Suppressor macrophage treated with lipopolysaccharide for 1 hour (primary cell): ENCODE data around the gene CNTN4.
"Not testable (repeated sequence)": the region's sequence is repeated elsewhere in the genome, so short reads cannot be mapped to it uniquely, and the experiment has no call there.

ENCODE experiments used
- DNase-seq, 3 donors: peaks; one replicate each; pipeline ENCODE4 v3.0.0-alpha.2; 2020 to 2022

Gene CNTN4

DNA sequence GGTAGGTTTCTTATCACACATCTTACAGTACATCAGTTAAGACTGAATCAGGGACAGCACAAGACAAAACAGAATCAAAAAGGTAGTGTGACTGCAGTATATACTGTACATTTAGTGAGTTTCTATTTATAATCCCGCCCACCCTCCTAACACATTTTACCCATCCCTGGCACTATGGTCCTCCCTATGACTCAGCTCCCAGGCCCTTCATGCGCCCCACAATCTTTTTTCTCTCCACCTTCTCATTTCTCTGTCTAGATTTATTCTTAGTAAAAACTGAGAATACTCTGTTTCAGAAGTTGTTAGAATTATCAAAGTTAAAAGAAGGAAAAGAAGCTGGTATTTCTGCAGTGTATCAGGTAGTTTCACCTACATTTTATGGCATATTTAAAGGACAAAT is 427.3 kb downstream of the CNTN4 start:
- DNase-seq: no peak

DNA sequence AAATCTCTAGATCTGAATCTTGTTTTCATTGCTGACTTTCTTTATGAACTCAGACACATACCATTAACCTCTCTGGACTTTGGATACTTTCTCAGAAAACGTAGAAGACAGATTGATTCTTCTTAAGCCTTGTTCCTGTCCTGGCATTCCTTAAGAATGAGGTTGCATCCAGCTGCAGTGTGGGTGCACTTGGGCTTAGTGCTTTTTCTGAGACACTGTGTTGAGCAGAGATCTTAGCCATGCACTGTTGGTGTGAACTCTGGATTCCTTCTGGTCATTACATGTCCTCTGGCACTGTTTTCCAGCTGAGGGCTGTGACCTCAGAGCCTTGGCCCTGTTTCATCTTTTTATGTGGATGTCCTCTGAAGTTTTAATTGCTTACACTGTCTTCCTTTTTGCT is 428.3 kb downstream of the CNTN4 start:
- no peak for DNase-seq

DNA sequence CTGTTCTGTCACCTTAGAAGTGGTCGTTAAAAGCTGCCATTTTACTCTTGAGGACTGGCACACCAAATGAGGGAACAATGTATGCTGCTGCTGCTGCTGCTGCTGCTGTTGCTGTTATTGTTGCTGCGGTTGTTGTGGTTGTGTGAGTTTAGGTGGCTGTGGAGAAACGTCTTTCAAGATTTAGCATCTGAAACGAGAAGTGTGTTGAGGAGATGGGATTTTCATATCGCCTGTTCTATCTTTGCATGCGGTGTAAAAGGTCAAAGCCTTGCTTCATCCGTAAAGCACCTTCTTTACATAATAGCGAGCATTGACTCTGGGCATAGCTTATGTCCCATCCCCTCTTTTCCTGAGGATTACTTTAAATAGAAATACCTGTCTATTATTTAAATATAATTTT is 428.7 kb downstream of the CNTN4 start:
- DNase-seq: not testable (repeated sequence)

GRCh38 chr3:2534767-2535166 is 436.1 kb downstream of the CNTN4 start:
- not testable (repeated sequence) for DNase-seq

GRCh38 chr3:2535206-2535605 is 436.5 kb downstream of the CNTN4 start:
- no peak for DNase-seq

- no peak for DNase-seq
Observed at GRCh38 chr3:2536575-2536974, 437.9 kb downstream of the CNTN4 start.

DNA sequence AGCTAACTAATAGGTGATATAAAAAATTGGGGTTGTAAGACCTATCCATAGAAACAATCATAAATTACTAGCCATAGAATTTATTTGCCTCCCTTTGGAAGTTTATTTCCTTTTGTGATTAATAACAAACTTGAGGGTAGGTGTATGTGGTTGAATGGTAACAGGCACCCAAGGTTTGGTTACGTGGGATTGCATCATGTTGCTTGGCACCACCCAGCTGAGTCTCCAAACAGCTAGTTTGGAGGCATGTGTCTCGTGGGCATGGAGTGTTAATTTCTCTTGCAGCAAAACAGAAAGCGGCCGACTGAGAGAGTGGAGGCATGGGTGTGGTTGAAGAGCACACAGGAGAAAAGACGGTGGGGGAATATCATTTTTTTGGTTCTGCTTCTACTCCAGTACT is 441.4 kb downstream of the CNTN4 start:
- DNase-seq: no peak

GRCh38 chr3:2543247-2543646 is 444.6 kb downstream of the CNTN4 start:
- no peak for DNase-seq

DNA sequence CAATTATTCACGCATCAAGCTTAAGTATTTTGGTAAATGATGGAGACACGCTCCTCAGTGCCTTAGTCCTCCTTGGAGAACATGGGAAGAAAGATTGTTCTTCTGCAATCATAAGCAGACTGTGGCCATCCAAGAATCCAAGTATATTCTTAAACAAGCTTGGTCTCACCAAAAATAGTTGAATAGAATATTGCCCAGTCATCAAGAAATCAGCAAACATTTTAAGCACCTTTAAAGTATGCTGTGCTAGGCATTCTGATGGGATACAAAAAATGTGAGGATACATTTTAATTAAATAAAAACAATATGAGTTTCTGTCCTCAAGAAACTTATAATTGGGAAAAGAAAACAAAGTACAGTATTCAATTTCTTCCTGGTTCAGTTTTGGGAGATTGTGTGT is 445.5 kb downstream of the CNTN4 start:
- no peak for DNase-seq

GRCh38 chr3:2544718-2545117 is 446.1 kb downstream of the CNTN4 start:
- no peak for DNase-seq

- DNase-seq: no peak
Observed at GRCh38 chr3:2547049-2547448, 448.4 kb downstream of the CNTN4 start.

- no peak for DNase-seq
Observed at GRCh38 chr3:2554656-2555055, 456.0 kb downstream of the CNTN4 start.

GRCh38 chr3:2558796-2559195 is 460.1 kb downstream of the CNTN4 start:
- DNase-seq: no peak

DNA sequence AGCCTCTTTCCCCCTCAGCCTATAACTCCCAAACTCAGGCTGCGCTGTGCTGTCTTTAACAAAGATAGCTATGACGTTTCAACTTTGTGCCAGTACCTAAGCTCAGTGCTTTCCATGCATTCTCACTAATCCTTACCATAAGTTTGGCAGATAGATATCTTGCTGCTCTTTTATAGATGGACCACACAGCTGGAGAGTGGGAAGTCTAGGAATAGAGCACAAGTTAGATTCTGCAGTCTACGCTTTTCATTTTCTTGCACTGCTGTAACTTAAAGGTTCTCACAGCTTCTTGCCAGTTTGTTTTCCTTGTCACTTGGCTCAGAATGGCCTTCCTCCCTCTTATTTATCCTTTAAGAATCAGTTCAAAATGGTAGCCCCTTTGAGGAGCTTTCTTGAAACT is 468.8 kb downstream of the CNTN4 start:
- no peak for DNase-seq

GRCh38 chr3:2568156-2568555 is 469.5 kb downstream of the CNTN4 start:
- DNase-seq: no peak

- no peak for DNase-seq
Observed at GRCh38 chr3:2568929-2569328, 470.3 kb downstream of the CNTN4 start.

GRCh38 chr3:2577571-2577970 is 478.9 kb downstream of the CNTN4 start:
- no peak for DNase-seq

- DNase-seq: no peak
Observed at GRCh38 chr3:2578560-2578959, 479.9 kb downstream of the CNTN4 start.

DNA sequence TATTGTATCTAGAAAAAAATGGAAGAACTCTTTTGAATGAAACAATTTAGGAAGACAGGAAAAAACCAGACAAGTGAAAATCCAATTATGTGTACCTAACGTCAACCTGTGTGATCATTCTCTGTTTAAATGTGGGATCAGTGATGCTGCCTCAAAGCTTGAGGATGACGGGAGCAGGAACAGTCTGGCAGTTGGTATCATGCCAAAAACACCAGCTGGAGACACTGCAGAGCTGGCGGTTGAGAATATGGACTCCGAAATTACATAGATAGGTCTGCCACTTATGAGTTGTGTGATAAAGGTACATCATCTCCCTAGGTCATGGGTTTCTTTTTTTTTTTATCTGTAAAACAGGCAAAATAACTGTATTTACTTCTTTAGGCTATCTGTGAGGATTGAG is 480.5 kb downstream of the CNTN4 start:
- no peak for DNase-seq

DNA sequence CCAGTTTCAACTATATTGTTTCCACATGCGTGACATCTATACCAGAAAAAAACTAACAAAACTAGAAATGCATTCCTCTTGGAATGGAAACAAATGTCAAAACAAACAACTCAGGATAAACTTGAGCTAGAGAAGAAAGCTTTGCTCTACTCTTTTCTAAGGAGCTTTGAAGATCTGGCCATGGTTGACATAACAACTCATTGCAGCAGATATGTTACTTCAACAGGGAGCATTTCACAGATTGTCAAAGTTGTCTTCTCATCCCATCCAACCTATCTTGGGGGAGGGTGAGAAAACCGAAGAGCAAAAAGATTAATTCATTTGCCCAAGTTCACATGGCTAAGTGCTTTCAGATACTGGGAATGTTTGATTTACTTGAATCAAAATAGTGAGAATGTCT is 484.4 kb downstream of the CNTN4 start:
- no peak for DNase-seq

DNA sequence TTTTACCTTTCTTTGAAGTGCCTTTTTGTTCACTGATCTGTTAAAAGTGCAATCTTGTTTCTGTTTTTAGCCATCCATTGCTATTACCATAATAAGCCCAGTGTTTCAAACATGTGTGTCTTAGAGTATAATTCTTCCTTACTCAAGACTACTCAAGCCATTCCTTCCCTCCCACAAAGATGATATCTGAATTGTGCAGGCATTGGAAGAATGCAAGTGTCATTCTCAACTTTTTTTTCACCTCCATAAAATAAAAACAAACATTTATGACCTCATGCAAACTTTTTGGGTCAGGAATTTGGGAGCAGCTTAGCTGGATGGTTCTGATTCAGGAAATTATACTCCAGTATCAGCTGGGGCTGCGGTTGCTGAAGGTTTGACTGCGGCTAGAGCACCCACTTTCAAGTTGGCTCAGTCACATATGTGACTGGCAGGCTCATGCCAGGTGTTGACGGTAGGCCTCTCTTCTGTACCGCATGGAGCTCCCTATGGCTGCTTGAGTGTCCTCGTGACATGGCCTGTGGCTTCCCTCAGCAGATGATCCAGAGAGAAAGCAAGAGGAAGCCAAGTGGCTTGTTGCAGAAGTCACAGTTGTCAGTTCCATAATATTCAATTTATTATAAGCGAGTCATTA is 490.8 kb downstream of the CNTN4 start:
- no peak for DNase-seq

DNA sequence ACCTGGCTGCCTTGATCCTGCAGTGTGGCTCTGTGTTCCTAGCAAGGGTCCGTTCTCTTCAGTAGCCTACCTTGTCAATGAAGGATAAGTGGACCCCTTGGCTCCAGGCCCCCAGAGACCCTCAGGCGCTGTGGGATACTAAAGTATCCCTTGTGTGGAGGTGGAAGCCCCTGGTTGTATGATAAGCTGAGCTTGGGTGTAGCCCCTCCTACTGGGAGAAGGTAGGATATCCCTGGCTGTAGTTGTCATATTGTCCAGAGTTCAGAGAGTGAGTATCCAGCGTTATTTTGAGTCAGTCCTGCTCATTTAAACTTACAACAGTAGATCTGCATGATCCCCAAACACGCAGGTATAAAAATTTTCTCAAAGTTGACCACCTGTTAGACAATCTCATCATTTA is 496.8 kb downstream of the CNTN4 start:
- no peak for DNase-seq

DNA sequence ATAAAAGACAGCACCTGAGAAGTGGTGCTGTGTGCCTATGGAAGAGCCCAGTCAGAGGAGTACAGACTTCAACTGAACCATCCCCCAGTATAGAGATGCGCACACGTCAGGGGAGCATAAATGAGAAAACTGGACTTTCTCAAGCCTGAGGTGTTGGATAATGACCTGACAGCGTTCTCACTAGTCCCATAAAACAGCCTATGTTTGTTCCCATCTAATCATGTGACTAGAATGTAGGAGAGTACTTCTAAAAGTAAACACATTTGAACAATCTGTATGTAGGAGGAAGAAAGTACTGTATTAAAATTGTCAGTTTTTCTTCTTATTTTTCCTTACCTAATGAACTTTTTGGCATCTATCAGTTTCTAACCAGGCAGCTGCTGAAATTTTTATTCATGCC is 498.9 kb downstream of the CNTN4 start:
- no peak for DNase-seq

DNA sequence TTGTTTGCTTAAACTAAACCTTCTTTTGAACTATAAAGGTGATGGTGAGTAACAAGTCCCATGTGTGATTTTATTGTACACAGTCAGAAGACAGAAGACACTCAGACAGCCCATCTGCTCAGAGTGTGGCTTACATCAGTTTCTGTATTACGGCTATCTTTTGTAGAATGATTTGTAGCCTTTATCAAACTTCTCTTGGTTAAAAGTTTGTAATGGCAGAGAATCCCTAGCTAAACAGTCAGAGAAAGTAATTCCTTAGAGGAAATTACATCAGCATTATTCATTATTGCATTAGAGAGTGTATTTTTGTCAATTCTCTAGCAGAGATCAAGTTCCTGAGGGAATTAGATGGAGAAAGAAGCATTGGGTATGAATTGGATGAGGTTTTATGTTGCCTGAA is 500.8 kb downstream of the CNTN4 start:
- no peak for DNase-seq

DNA sequence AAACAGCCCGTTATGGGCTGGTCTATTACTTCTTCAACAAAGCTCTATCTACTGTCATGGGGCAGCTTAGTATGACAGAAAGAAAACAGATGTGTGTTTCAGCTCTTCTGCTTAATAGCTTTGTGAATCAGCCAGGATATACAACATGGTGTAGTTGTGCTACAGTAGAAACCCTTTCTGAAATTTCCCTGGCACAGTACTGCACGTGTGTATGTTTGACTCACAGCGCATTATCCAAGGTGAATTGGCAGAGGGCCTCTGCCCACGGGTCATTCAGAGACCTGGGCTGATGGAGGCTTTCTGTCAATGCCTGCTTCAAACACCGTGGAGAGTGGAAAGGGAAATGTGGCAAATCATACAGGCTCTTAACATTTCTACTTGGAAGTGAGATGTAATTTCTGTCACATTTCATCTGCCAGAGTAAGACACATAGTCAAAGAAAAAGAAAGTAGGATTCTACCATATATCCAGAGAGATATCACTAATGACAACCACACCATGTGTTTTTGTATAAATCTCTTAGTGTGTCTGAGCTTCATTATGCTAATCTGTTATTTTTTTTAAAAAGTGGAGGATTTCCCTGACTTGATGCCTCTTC is 505.1 kb downstream of the CNTN4 start:
- no peak for DNase-seq
